ENCODE results near the gene LTB.

LTB gene

GRCh38 chr6:31582230-31582643, at the start of gene LTB:
Gene LTB, minus strand, starts transcription at chr6:31582424. Its CDS starts 7 bp downstream, at chr6:31582417.
- Histone ChIP-seq H3K27ac (ENCODE audit: extremely low read depth, low read depth, low read length) (no peak within 1 kb of the TSS), H3K4me1 (ENCODE audit: control insufficient read depth, insufficient read depth, low read length) (peaks cover 4% of the 10 kb centered on the region; the same call in 1 of the 2 replicates), H3K9me3 (ENCODE audit: control insufficient read depth, insufficient read depth, low read depth, low read length) (no peaks in the 10 kb centered on the region), H3K4me3 (ENCODE audit: low read depth, low read length) (peak within 1 kb of the TSS; percentile 44), H3K36me3 (ENCODE audit: control insufficient read depth in 2 of 2, insufficient read depth in 1 of 2, low read length in 2 of 2) (no peaks in the 10 kb centered on the region)
- CTCF ChIA-PET, result interaction anchor here (0.6 to 18.7 kb wide), 10 partner anchors 8 to 1298 kb away, joined by 3 to 518 read pairs (median 6); partner anchors contain the start of genes ATP6V1G2, LTA, NCR3 and NFKBIL1
- POLR2A ChIA-PET, result interaction anchor here (0.9 to 1.5 kb wide), 5 partner anchors 8 to 245 kb away, joined by 3 to 6 read pairs (median 4); partner anchors contain the start of genes DDX39B, HSPA1B and PRRC2A
- no peak for TF ChIP-seq ZNF121 (tag by site-specific recombination; IDR thresholded peaks at IDR 0.05)
- no peak for TF ChIP-seq PRDM2 (tag by site-specific recombination; IDR thresholded peaks at IDR 0.05; ENCODE audit: borderline replicate concordance)

GRCh38 chr6:31631681-31632278, 49.6 kb upstream of the LTB start:
- TF ChIP-seq ZNF266 (tag by site-specific recombination; IDR thresholded peaks at IDR 0.05; ENCODE audit: low read depth) (no peak), ZNF639 (tag by site-specific recombination; IDR thresholded peaks at IDR 0.05) (no peak), PATZ1 (tag by site-specific recombination; IDR thresholded peaks at IDR 0.05) (no peak), ZNF174 (tag by site-specific recombination; IDR thresholded peaks at IDR 0.05) (no peak), PRDM4 (tag by site-specific recombination; IDR thresholded peaks at IDR 0.05) (peak; percentile 83), SALL2 (tag by site-specific recombination; IDR thresholded peaks at IDR 0.05; ENCODE audit: borderline replicate concordance) (no peak), ZNF114 (tag by site-specific recombination; IDR thresholded peaks at IDR 0.05) (no peak), ZIC2 (tag by site-specific recombination; IDR thresholded peaks at IDR 0.05) (no peak), SCRT1 (tag by site-specific recombination; IDR thresholded peaks at IDR 0.05; ENCODE audit: borderline replicate concordance) (no peak), ZNF138 (tag by site-specific recombination; IDR thresholded peaks at IDR 0.05; ENCODE audit: borderline replicate concordance) (no peak), ZSCAN5A (tag by site-specific recombination; IDR thresholded peaks at IDR 0.05) (no peak), MYNN (tag by site-specific recombination; IDR thresholded peaks at IDR 0.05; ENCODE audit: borderline replicate concordance) (no peak), GLIS2 (tag by site-specific recombination; IDR thresholded peaks at IDR 0.05) (0 out of 2 replicates have a peak, but pooled peaks have one; percentile 11)
- CTCF ChIA-PET, result no interaction called here
- Histone ChIP-seq H3K27ac (ENCODE audit: extremely low read depth, low read depth, low read length) (0 out of 2 replicates have a peak overlapping the region, but pooled peaks have one; percentile 21), H3K36me3 (ENCODE audit: control insufficient read depth in 2 of 2, insufficient read depth in 1 of 2, low read length in 2 of 2) (peaks cover 66 to 100% of the 10 kb centered on the region in 2 experiments), H3K4me3 (ENCODE audit: low read depth, low read length) (no peak overlapping the region), H3K9me3 (ENCODE audit: control insufficient read depth, insufficient read depth, low read depth, low read length) (no peaks in the 10 kb centered on the region), H3K4me1 (ENCODE audit: control insufficient read depth, insufficient read depth, low read length) (no peaks in the 10 kb centered on the region)
- POLR2A ChIA-PET, result interaction anchor here (0.7 to 11.0 kb wide), 3 partner anchors 6 to 85 kb away, joined by 3 to 123 read pairs (median 4); partner anchors contain the start of genes ATP6V1G2 and GPANK1

All from HEK293 (cell line).